Measurements from ENCODE around the gene RNF148.

RNF148 gene

GRCh38 chr7:122710916-122711315 is 8.2 kb upstream of the RNF148 start:
- TF ChIP-seq CTCF (IDR thresholded peaks at IDR 0.05) (no peak), ZFX (IDR thresholded peaks at IDR 0.05; ENCODE audit: borderline replicate concordance) (no peak)
- H3K27ac ChIP-seq, result no peak overlapping the region

DNA sequence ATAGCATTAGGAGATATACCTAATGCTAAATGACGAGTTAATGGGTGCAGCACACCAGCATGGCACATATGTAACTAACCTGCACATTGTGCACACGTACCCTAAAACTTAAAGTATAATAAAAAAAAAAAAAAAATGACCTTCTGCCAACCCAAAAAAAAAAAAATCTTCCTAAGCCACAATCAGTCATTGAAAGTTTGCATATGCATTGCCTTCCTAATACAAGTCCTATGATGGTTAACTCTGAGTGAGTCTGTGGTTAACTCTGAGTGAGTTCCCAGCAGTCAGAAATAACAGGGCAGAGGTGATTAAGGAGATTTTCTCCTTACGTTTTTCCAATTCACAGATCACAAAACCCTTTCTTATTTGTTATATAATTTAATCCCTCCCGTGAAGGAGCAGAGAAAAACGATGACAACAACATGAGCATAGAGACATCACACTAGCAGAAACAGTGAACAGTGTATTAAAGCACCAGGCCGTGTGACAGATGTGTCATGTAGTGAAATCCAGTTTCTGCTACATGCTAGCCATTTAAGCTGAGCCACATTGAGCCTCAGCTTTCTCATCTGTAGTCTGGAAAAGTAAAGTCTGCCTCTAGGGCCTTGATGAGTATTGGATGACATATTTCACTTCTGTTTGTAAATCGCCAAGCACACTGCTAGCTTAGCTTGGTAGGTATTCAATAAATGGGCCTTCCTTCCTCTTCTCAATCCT is 7.4 kb upstream of the RNF148 start:
- TF ChIP-seq CTCF (IDR thresholded peaks at IDR 0.05), result no peak
- TF ChIP-seq ZFX (IDR thresholded peaks at IDR 0.05; ENCODE audit: borderline replicate concordance), result no peak
- no peak overlapping the region for H3K27ac ChIP-seq

DNA sequence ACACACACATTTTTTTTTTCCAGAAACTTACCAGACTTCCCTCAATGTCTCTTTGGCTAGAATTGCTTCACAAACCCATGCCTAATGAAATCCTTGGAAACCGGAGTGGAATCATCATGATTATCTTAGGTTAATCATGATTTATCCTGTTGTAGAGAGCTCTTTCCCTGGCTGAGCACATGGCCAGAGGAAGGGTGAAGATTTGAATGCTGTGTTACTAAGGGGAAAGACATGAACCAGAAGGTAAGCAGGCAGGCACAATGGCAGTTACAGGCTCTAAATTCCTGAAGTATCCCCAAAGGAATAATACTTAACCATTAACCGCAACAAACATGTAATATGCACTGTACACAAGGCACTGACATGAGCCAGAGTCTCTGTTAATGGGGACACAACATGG is 4.1 kb upstream of the RNF148 start:
- TF ChIP-seq ZFX (IDR thresholded peaks at IDR 0.05; ENCODE audit: borderline replicate concordance) (no peak), CTCF (IDR thresholded peaks at IDR 0.05) (no peak)
- H3K27ac ChIP-seq, result peak overlapping the region; percentile 31; the same call in 1 of the 2 replicates

- H3K27ac ChIP-seq, result no peak within 1 kb of the TSS
- no peak for TF ChIP-seq CTCF (IDR thresholded peaks at IDR 0.05)
- TF ChIP-seq ZFX (IDR thresholded peaks at IDR 0.05; ENCODE audit: borderline replicate concordance), result no peak
Measured at GRCh38 chr7:122699017-122699416, 3.7 kb downstream of the RNF148 start, which contains the start of gene RNF133. Gene RNF133 (minus strand): TSS chr7:122699117. CDS start chr7:122698918, 199 bp downstream.

GRCh38 chr7:122695816-122696215 is 6.9 kb downstream of the RNF148 start:
- TF ChIP-seq ZFX (IDR thresholded peaks at IDR 0.05; ENCODE audit: borderline replicate concordance) (no peak), CTCF (IDR thresholded peaks at IDR 0.05) (no peak)
- no peak overlapping the region for H3K27ac ChIP-seq

GRCh38 chr7:122694697-122695096 is 8.0 kb downstream of the RNF148 start:
- TF ChIP-seq CTCF (IDR thresholded peaks at IDR 0.05), result no peak
- TF ChIP-seq ZFX (IDR thresholded peaks at IDR 0.05; ENCODE audit: borderline replicate concordance), result no peak

DNA sequence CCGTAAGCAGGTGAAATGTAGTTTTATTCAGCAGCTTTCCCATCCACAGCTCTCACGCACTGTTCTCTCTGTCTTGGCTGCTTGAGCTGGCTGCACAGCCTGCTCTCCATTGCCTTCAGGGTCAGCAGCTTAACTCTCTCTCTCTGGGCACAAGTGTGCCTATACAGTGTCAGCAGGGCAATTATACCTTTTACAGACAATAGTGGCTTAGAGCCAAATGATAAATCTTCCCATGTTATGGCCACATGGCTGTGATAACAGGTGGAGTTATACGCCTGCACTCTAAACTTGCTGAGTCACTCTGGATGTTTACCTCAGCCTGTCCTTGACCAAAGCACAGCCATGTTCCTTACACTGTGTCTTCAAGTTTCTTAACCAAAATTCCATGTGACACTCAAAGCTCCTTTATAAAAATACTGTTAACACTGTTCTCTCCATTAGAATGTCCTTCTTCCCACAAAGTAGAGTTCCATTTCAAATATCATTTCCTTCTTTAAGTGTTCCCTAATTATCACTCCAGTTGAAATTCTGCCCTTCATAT is 9.9 kb downstream of the RNF148 start:
- TF ChIP-seq ZFX (IDR thresholded peaks at IDR 0.05; ENCODE audit: borderline replicate concordance), result no peak
- TF ChIP-seq CTCF (IDR thresholded peaks at IDR 0.05), result no peak
- no peak overlapping the region for H3K27ac ChIP-seq

More at GRCh38 chr7:122694697-122695096, 8.0 kb downstream of the RNF148 start:
- no peak overlapping the region for H3K27ac ChIP-seq
